ENCODE results near the gene ETS1. TPM values are rescaled to one million over a fixed set of nuclear protein-coding genes. Genes with fewer than 3 reads are reported as not detected.

The ETS1 gene
- polyA plus RNA-seq, 1 donor from 2014 or later: 0.42 TPM

GRCh38 chr11:128462922-128463321, 124.4 kb downstream of the ETS1 start:
- H3K4me2 ChIP-seq (ENCODE audit: low read length): no peak overlapping the region
- no peaks in the 10 kb centered on the region for H4K20me1 ChIP-seq (ENCODE audit: insufficient read depth)
- no peak overlapping the region for H3K4me3 ChIP-seq (ENCODE audit: low read length)
- no peaks in the 10 kb centered on the region for H3K36me3 ChIP-seq (ENCODE audit: insufficient read depth, low read length)
- no peak overlapping the region for H3K27ac ChIP-seq (ENCODE audit: low read length)
- H3K9ac ChIP-seq (ENCODE audit: low read length): no peak overlapping the region
- no peaks in the 10 kb centered on the region for H3K9me2 ChIP-seq (ENCODE audit: insufficient read depth, low read length)
- TF ChIP-seq RAD21 (conservative IDR thresholded peaks at IDR 0.05) (no peak), TAF1 (IDR thresholded peaks at IDR 0.05; ENCODE audit: low read depth) (no peak), MXI1 (conservative IDR thresholded peaks at IDR 0.05; ENCODE audit: poor library complexity, severe bottlenecking) (no peak), EZH2 (IDR thresholded peaks at IDR 0.05; ENCODE audit: borderline replicate concordance, insufficient read depth, low read length, poor library complexity, severe bottlenecking) (no peak), POLR2AphosphoS5 (IDR thresholded peaks at IDR 0.05) (no peak), SMC3 (conservative IDR thresholded peaks at IDR 0.05; ENCODE audit: poor library complexity) (no peak), REST (IDR thresholded peaks at IDR 0.05; ENCODE audit: borderline replicate concordance) (no peak), EP300 (conservative IDR thresholded peaks at IDR 0.05; ENCODE audit: poor library complexity, severe bottlenecking) (no peak), CTCF (IDR thresholded peaks at IDR 0.05; ENCODE audit: poor library complexity, severe bottlenecking) (no peak)
- no peak overlapping the region for H2AFZ ChIP-seq (ENCODE audit: low read depth, low read length)
- H3K9me3 ChIP-seq (ENCODE audit: low read length): no peaks in the 10 kb centered on the region
- no peaks in the 10 kb centered on the region for H3K79me2 ChIP-seq (replicated peaks; ENCODE audit: insufficient read depth, low read length)
- no peaks in the 10 kb centered on the region for H3K27me3 ChIP-seq (ENCODE audit: insufficient read depth, low read depth, low read length)
- H3F3A ChIP-seq (ENCODE audit: insufficient read depth, low read length, poor library complexity, severe bottlenecking): no peaks in the 10 kb centered on the region

GRCh38 chr11:128462189-128462588, 125.2 kb downstream of the ETS1 start:
- H3K27ac ChIP-seq (ENCODE audit: low read length): no peak overlapping the region
- H2AFZ ChIP-seq (ENCODE audit: low read depth, low read length): no peak overlapping the region
- TF ChIP-seq TAF1 (IDR thresholded peaks at IDR 0.05; ENCODE audit: low read depth): no peak
- H3K27me3 ChIP-seq (ENCODE audit: insufficient read depth, low read depth, low read length): no peaks in the 10 kb centered on the region
- H3K36me3 ChIP-seq (ENCODE audit: insufficient read depth, low read length): no peaks in the 10 kb centered on the region
- no peaks in the 10 kb centered on the region for H3K9me2 ChIP-seq (ENCODE audit: insufficient read depth, low read length)
- no peaks in the 10 kb centered on the region for H3F3A ChIP-seq (ENCODE audit: insufficient read depth, low read length, poor library complexity, severe bottlenecking)
- no peak overlapping the region for H3K4me3 ChIP-seq (ENCODE audit: low read length)
- no peaks in the 10 kb centered on the region for H4K20me1 ChIP-seq (ENCODE audit: insufficient read depth)
- H3K9me3 ChIP-seq (ENCODE audit: low read length): no peaks in the 10 kb centered on the region
- H3K79me2 ChIP-seq (replicated peaks; ENCODE audit: insufficient read depth, low read length): no peaks in the 10 kb centered on the region
- H3K9ac ChIP-seq (ENCODE audit: low read length): no peak overlapping the region
- H3K4me2 ChIP-seq (ENCODE audit: low read length): no peak overlapping the region

GRCh38 chr11:128458321-128458720, 129.0 kb downstream of the ETS1 start:
- no peaks in the 10 kb centered on the region for H3K36me3 ChIP-seq (ENCODE audit: insufficient read depth, low read length)
- H3K27me3 ChIP-seq (ENCODE audit: insufficient read depth, low read depth, low read length): no peaks in the 10 kb centered on the region
- no peaks in the 10 kb centered on the region for H4K20me1 ChIP-seq (ENCODE audit: insufficient read depth)
- TF ChIP-seq SMC3 (conservative IDR thresholded peaks at IDR 0.05; ENCODE audit: poor library complexity) (no peak), CTCF (IDR thresholded peaks at IDR 0.05; ENCODE audit: poor library complexity, severe bottlenecking) (no peak), REST (IDR thresholded peaks at IDR 0.05; ENCODE audit: borderline replicate concordance) (no peak), EZH2 (IDR thresholded peaks at IDR 0.05; ENCODE audit: borderline replicate concordance, insufficient read depth, low read length, poor library complexity, severe bottlenecking) (no peak), POLR2AphosphoS5 (IDR thresholded peaks at IDR 0.05) (no peak), TAF1 (IDR thresholded peaks at IDR 0.05; ENCODE audit: low read depth) (no peak), EP300 (conservative IDR thresholded peaks at IDR 0.05; ENCODE audit: poor library complexity, severe bottlenecking) (no peak)
- H3K4me3 ChIP-seq (ENCODE audit: low read length): no peak overlapping the region
- H3K4me2 ChIP-seq (ENCODE audit: low read length): no peak overlapping the region
- H3K9me3 ChIP-seq (ENCODE audit: low read length): no peaks in the 10 kb centered on the region
- H3K79me2 ChIP-seq (replicated peaks; ENCODE audit: insufficient read depth, low read length): no peaks in the 10 kb centered on the region
- no peak overlapping the region for H3K27ac ChIP-seq (ENCODE audit: low read length)
- H3K9ac ChIP-seq (ENCODE audit: low read length): no peak overlapping the region
- H3K9me2 ChIP-seq (ENCODE audit: insufficient read depth, low read length): no peaks in the 10 kb centered on the region
- H3F3A ChIP-seq (ENCODE audit: insufficient read depth, low read length, poor library complexity, severe bottlenecking): no peaks in the 10 kb centered on the region
- H2AFZ ChIP-seq (ENCODE audit: low read depth, low read length): no peak overlapping the region
